Stomach (tissue), 4 donors: Measurements from ENCODE around the gene GALNT18.

Experiments used
- CTCF ChIP-seq, 7 experiments: fragments of 450-650 bp in 4 of 7; fragments of 200-600 bp in 3 of 7; sonication (generic) in 3 of 7; IDR thresholded peaks; one replicate each; pipeline ENCODE4 v1.5.1; 2016 to 2019; ENCODE audit warnings: antibody characterized with exemption in 7 of 7, control low read depth in 2 of 7, mild to moderate bottlenecking in 1 of 7
- EP300 ChIP-seq: sonication (generic); formaldehyde crosslinking; IDR thresholded peaks from one replicate; pipeline ENCODE4 v1.6.1; 2017; ENCODE audit warnings: antibody characterized with exemption

- TF ChIP-seq CTCF (IDR thresholded peaks at IDR 0.05) (no peak), EP300 (no peak)
These were observed 200.3 kb downstream of the GALNT18 start for GRCh38 chr11:11421509-11421908.
